Astrocyte (in vitro differentiated cells and primary cell): Measurements from ENCODE around the gene KCNIP2.

Experiments used
- EZH2 ChIP-seq: IDR thresholded peaks from 2 replicates; pipeline ENCODE4 v1.6.1; 2012; ENCODE audit warnings: mild to moderate bottlenecking, low read length, inconsistent platforms; ENCODE audit not compliant: insufficient read depth
- TF ChIP-seq, protein P1 (sequence below): IDR thresholded peaks from 2 replicates; pipeline ENCODE4 v1.5.1; 2011; ENCODE audit warnings: low read depth, mild to moderate bottlenecking, inconsistent platforms, low read length, moderate library complexity; ENCODE audit not compliant: insufficient read depth

GRCh38 chr10:101838416-101838970 lies 5.1 kb downstream of the KCNIP2 start:
- TF ChIP-seq, protein P1, sequence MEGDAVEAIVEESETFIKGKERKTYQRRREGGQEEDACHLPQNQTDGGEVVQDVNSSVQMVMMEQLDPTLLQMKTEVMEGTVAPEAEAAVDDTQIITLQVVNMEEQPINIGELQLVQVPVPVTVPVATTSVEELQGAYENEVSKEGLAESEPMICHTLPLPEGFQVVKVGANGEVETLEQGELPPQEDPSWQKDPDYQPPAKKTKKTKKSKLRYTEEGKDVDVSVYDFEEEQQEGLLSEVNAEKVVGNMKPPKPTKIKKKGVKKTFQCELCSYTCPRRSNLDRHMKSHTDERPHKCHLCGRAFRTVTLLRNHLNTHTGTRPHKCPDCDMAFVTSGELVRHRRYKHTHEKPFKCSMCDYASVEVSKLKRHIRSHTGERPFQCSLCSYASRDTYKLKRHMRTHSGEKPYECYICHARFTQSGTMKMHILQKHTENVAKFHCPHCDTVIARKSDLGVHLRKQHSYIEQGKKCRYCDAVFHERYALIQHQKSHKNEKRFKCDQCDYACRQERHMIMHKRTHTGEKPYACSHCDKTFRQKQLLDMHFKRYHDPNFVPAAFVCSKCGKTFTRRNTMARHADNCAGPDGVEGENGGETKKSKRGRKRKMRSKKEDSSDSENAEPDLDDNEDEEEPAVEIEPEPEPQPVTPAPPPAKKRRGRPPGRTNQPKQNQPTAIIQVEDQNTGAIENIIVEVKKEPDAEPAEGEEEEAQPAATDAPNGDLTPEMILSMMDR = no peak
- TF ChIP-seq EZH2 = no peak
